Stimulated activated CD8-positive, alpha-beta memory T cell treated with anti-CD3 and anti-CD28 coated beads, Interleukin-7, amount 100 ng/mL, for 24 hours (primary cell): ENCODE measurements around the gene MED29.
A peak's percentile ranks its signal among the peaks of the same experiment; 100 is the strongest.

Experiments
- DNase-seq: peaks from one replicate; pipeline ENCODE4 v3.0.0-alpha.2; 2020; ENCODE audit warnings: low read depth

MED29 gene

DNA sequence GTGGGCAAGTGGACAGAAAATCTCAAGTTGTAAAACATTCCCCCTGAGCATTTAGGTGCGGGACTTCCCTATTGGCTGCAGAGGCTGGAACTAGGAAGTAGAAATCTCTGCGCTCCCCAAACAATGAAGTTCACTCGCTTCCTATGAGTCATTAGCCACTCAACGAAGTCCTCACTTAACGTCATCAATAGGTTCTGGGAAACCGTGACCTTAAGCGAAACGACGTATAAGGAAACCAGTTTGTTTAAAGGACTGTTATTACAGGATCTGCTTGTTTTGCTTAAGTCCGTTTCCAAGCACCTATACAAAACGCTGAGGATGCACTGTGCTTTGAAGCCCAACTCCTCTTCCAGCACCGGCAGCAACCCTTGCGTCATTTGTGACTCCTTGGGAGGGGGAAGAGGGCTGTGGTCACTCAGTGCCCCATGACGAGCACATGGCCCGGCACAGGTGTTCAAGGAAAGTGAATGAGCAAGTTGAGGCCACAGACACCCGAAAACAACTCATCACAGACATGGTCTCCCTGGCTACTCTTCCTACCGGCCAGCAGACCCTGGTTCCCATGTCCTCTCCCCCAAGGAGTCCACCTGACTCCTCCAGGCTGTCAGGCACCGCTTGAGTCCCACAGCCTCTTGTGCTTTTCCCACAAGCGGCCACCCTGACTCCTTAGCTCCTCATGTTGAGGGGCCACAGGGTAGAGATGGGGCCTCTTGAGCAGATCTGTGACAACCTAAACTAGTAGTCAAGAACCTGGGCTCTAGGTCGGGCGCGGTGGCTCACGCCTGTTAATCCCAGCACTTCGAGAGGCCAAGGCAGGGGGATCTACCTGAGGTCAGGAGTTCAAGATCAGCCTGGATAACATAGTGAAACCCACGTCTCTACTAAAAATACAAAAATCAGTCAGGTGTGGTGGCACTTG lies 39.8 kb downstream of the MED29 start:
- DNase-seq, result no peak

DNA sequence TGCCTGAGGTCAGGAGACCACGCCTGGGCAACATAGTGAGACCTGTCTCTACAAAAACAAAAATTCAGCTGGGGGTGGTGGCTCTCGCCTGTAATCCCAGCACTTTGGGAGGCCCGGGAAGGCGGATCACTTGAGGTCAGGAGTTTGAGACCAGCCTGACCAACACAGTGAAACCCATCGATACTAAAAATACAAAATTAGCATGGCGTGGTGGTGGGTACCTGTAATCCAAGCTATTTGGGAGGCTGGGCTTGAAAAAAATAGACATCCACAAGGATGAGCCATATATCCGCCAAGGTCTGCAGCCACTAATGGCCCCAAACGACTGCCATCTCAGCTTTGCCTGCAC lies 41.5 kb downstream of the MED29 start:
- no peak for DNase-seq

DNA sequence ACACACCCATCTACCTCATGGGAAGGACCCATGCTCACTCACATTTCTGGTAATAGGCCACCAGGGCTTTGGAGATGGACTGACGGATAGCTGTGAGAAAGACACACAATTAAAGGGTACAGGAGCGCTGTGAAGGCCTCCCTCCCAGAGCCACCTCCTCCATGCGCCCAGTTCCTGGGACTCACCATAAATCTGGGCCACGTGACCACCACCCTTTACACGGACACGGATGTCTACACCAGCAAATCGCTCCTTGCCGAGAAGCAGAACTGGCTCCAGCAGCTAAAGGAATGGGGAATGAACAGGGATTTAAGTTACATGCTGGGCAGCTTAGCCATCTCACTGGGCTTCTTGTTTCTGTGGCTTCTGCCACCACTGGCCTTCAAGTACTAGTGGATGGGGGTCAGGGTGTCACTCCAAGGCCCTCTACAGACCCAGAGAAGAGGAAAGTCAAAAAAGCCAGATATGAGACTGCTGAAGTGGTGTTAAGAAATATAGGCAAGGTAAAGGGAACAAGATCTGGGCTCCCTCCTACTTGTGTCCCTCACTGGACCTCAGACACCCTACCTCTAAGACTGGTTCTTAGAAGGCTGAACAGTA lies 42.4 kb downstream of the MED29 start:
- no peak for DNase-seq

- no peak for DNase-seq
Measured at GRCh38 chr19:39434123-39435076, 43.2 kb downstream of the MED29 start.

GRCh38 chr19:39435499-39436349 lies 44.5 kb downstream of the MED29 start, which contains the start of gene RPS16:
Gene RPS16, minus strand, starts transcription at chr19:39435949. Its CDS starts 54 bp downstream, at chr19:39435895.
- peak; percentile 99 for DNase-seq

GRCh38 chr19:39436350-39436716 lies 45.2 kb downstream of the MED29 start:
- no peak for DNase-seq

DNA sequence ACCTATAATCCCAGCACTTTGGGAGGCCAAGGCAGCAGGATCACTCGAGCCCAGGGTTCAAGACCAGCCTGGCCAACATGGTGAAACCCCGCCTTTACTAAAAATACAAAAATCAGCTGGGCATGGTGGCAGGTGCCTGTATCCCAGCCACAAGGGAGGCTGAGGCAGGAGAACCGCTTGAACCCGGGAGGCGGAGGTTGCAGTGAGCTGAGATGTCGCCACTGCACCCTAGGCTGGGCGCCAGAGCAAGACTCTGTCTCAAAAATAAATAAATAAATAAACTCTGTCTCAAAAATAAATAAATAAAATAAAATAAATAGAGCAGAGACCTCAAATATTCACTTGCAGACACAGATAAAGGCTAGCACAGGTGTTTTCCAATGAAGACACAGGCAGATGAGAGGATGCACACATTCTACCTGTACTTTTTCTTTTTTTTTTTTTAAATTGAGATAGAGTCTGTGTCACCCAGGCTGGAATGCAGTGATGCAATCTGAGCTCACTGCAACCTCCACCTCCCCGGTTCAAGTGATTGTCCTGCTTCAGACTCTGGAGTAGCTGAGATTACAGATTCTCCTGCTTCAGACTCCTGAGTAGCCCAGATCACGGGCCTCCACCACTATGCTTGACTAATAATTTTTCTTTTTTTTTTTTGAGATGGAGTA lies 47.2 kb downstream of the MED29 start:
- DNase-seq, result no peak

DNA sequence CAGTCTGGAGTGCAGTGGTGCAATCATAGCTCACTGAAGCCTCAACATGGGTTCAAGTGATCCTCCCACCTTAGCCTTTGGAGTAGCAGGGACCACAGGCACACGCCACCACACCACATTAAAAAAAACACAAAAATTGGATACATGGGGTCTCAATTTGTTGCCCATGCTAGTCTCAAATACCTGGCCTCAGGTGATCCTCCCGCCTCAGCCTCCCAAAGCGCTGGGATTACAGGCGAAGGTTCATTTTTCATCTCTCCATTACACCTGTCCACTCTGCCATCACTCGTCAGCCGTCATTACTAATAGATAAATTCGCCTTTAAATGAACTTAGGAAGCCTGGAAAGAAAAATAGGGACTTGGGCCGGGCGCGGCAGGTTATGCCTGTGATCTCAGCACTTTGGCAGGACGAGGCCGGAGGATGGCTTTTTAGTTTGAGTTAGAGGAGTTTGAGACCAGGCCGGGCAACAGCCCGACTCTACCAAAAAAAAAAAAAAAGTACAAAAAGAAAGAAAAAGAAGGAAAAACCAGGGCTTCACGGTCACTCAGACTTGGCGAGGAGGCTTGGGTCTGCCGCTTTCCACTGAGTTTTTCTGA lies 53.5 kb downstream of the MED29 start:
- DNase-seq, result no peak

GRCh38 chr19:39445196-39446111 lies 54.3 kb downstream of the MED29 start, which contains the start of gene SUPT5H:
Gene SUPT5H, plus strand, starts transcription at chr19:39445582. Its CDS starts 309 bp downstream, at chr19:39445891.
- peak; percentile 95 for DNase-seq

DNA sequence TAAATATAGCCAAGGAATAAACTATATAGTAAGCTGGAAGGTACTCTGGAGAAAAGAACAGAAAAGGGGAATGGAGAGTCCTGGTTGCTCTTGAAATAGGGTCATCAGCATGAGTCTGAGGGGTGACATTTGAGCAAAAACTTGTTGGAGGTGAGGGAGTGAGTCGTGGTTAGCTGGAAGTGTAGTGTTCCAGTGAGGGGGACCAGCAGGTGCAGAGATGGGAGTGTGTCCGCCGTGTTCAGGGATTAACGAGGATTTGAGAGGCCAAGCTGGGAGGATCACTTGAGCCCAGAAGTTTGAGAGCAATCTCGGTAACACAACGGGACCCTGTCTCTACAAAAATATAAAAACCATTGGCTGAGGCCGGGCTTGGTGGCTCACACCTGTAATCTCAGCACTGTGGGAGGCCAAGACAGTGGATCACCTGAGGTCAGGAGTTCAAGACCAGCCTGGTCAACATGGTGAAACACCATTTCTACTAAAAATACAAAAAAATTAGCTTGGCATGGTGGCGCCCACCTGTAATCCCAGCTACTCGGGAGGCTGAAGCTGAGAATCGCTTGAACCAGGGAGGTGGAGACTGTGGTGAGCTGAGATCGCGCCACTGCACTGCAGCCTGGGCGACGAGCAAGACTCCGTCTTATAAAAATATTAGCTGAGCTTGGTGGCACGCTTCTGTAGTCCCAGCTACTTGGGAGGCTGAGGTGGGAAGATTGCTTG lies 55.3 kb downstream of the MED29 start:
- no peak for DNase-seq

DNA sequence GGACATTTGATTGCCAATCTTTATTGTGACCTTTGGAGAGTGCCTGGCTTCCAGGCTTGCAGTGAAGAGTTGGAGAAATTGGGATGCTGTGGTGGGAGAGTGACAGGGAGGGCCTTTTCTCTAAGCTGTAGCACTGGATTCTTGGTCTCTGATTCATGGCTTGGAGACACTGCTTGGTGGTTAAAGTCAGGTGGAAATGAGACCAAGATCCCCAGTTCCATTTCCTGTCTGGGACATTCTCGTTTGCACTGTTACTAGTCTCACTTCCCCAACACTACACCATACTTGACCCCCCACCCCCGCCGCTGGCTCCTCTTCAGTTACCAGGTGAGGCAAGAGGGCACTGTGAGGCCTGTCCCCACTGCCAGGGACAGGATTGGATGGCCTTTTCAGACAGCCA lies 57.1 kb downstream of the MED29 start:
- no peak for DNase-seq

- no peak for DNase-seq
Measured at GRCh38 chr19:39449116-39449797, 58.1 kb downstream of the MED29 start.
